Epithelial cell of esophagus (primary cell): ENCODE results near the gene HSD3B7.

Experiments
- DNase-seq: peaks from one replicate; pipeline ENCODE4 v3.0.0; 2010; ENCODE audit warnings: low read depth
- H3K4me3 ChIP-seq: 2 replicates; pipeline ENCODE4 v1.5.1; 2011; ENCODE audit warnings: mild to moderate bottlenecking, low read length, control low read depth
- TF ChIP-seq, protein P1 (sequence below): IDR thresholded peaks from 2 replicates; pipeline ENCODE4 v1.5.1; 2011; ENCODE audit warnings: low read depth, mild to moderate bottlenecking, low read length, control low read depth, inconsistent platforms; ENCODE audit not compliant: insufficient read depth; ENCODE audit errors: missing control alignments

The HSD3B7 gene

DNA sequence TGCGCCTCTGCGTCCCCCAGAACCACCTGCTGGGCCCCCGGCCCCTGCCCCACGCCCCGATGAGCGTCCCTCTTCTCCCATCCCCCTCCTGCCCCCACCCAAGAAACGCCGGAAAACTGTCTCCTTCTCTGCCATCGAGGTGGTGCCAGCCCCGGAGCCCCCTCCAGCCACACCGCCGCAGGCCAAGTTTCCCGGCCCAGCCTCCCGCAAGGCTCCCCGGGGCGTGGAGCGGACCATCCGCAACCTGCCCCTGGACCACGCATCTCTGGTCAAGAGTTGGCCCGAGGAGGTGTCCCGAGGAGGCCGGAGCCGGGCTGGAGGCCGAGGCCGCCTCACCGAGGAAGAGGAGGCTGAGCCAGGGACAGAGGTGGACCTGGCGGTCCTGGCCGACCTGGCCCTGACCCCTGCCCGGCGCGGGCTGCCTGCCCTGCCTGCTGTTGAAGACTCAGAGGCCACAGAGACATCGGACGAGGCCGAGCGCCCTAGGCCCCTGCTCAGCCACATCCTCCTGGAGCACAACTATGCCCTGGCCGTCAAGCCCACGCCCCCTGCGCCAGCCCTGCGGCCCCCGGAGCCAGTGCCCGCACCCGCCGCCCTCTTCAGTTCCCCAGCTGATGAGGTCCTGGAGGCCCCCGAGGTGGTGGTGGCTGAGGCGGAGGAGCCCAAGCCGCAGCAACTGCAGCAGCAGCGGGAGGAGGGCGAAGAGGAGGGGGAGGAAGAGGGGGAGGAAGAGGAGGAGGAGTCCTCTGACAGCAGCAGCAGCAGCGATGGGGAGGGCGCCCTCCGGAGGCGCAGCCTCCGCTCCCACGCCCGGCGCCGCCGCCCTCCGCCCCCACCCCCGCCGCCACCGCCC is 5.6 kb upstream of the HSD3B7 start:
- H3K4me3 ChIP-seq = no peak overlapping the region
- TF ChIP-seq, protein P1, sequence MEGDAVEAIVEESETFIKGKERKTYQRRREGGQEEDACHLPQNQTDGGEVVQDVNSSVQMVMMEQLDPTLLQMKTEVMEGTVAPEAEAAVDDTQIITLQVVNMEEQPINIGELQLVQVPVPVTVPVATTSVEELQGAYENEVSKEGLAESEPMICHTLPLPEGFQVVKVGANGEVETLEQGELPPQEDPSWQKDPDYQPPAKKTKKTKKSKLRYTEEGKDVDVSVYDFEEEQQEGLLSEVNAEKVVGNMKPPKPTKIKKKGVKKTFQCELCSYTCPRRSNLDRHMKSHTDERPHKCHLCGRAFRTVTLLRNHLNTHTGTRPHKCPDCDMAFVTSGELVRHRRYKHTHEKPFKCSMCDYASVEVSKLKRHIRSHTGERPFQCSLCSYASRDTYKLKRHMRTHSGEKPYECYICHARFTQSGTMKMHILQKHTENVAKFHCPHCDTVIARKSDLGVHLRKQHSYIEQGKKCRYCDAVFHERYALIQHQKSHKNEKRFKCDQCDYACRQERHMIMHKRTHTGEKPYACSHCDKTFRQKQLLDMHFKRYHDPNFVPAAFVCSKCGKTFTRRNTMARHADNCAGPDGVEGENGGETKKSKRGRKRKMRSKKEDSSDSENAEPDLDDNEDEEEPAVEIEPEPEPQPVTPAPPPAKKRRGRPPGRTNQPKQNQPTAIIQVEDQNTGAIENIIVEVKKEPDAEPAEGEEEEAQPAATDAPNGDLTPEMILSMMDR = no peak
- DNase-seq = no peak

GRCh38 chr16:30980023-30980371 is 5.0 kb upstream of the HSD3B7 start:
- TF ChIP-seq, protein P1 = no peak
- H3K4me3 ChIP-seq = no peak overlapping the region
- no peak for DNase-seq

DNA sequence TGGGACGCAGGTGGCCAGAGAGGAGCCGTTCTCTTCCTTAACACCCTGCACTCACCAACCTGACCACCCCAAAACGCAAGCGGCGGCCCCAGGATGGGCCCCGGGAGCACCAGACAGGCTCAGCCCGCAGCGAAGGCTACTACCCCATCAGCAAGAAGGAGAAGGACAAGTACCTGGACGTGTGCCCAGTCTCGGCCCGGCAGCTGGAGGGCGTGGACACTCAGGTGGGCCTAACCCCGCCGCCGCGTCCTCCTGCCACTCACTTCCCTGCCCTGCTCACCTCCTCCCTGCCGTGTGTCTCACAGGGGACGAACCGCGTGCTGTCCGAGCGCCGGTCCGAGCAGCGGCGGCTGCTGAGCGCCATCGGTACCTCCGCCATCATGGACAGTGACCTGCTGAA is 4.6 kb upstream of the HSD3B7 start:
- TF ChIP-seq, protein P1 = no peak
- DNase-seq = no peak
- no peak overlapping the region for H3K4me3 ChIP-seq

DNA sequence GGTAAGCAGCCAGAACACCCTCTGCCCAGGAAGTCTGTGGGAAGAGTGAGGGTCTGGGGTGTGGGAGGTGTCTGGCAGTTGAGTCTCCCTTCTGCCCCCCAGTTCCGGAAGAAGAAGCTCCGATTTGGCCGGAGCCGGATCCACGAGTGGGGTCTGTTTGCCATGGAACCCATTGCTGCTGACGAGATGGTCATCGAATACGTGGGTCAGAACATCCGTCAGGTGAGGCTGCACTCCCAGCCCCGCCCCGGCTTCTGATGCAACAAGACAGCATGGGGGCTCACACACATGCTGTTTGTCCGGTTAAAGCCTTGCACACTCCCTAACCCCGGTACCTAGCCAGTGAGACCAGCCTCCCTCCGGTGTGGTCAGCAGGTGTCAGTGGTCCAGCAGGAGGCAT is 4.0 kb upstream of the HSD3B7 start:
- H3K4me3 ChIP-seq = no peak overlapping the region
- TF ChIP-seq, protein P1 = no peak
- DNase-seq = no peak

GRCh38 chr16:30982548-30983288 is 2.3 kb upstream of the HSD3B7 start:
- TF ChIP-seq, protein P1 = no peak
- peak; percentile 37 for DNase-seq
- no peak overlapping the region for H3K4me3 ChIP-seq

- no peak overlapping the region for H3K4me3 ChIP-seq
- DNase-seq = no peak
- TF ChIP-seq, protein P1 = no peak
These were observed 1.6 kb upstream of the HSD3B7 start for GRCh38 chr16:30983289-30983889.
